KMS-11 (cell line): Measurements from ENCODE around the gene PDE5A.

Experiments
- H2AFZ ChIP-seq: fragments of 200-600 bp; sonication (generic); 2 replicates; pipeline ENCODE4 v1.6.1; 2016; ENCODE audit warnings: antibody characterized with exemption, mixed run types, low read depth
- H3K27ac ChIP-seq: fragments of 200-600 bp; sonication (generic); 2 replicates; pipeline ENCODE4 v1.6.1; 2016; ENCODE audit warnings: mild to moderate bottlenecking, mixed run types
- H3K27me3 ChIP-seq: fragments of 200-600 bp; sonication (generic); 2 replicates; pipeline ENCODE4 v1.6.1; 2017; ENCODE audit warnings: mild to moderate bottlenecking, low read depth, mixed run types, moderate library complexity; ENCODE audit not compliant: insufficient read depth
- H3K36me3 ChIP-seq: fragments of 200-600 bp; sonication (generic); 2 replicates; pipeline ENCODE4 v1.6.1; 2017; ENCODE audit warnings: mild to moderate bottlenecking, mixed run types; ENCODE audit not compliant: insufficient read depth
- H3K4me1 ChIP-seq: fragments of 200-600 bp; sonication (generic); 2 replicates; pipeline ENCODE4 v1.6.1; 2016; ENCODE audit warnings: mild to moderate bottlenecking, low read depth, mixed run types; ENCODE audit not compliant: poor library complexity, severe bottlenecking
- H3K4me2 ChIP-seq: fragments of 200-600 bp; sonication (generic); 2 replicates; pipeline ENCODE4 v1.7.0; 2016; ENCODE audit warnings: mild to moderate bottlenecking, mixed run types
- H3K4me3 ChIP-seq: fragments of 200-600 bp; sonication (generic); IDR thresholded peaks from 2 replicates; pipeline ENCODE4 v1.6.1; 2017; ENCODE audit warnings: low read depth, low read length, mixed read lengths; ENCODE audit not compliant: insufficient read depth
- H3K79me2 ChIP-seq: fragments of 200-600 bp; sonication (generic); 2 replicates; pipeline ENCODE4 v1.6.1; 2016; ENCODE audit warnings: low read depth, mixed run types; ENCODE audit not compliant: insufficient read depth
- H3K9ac ChIP-seq: fragments of 200-600 bp; sonication (generic); 2 replicates; pipeline ENCODE4 v1.6.1; 2016; ENCODE audit warnings: mild to moderate bottlenecking, mixed run types
- H4K20me1 ChIP-seq: fragments of 200-600 bp; sonication (generic); 2 replicates; pipeline ENCODE4 v1.6.1; 2016; ENCODE audit warnings: mild to moderate bottlenecking, mixed run types; ENCODE audit not compliant: insufficient read depth
- CTCF ChIP-seq: fragments of 200-600 bp; sonication (generic); conservative IDR thresholded peaks from 2 replicates; pipeline ENCODE4 v1.6.1; 2017; ENCODE audit warnings: low read depth, mild to moderate bottlenecking, antibody characterized with exemption, low read length, moderate library complexity, mixed read lengths

The PDE5A gene

GRCh38 chr4:119510395-119511149 lies 118.0 kb downstream of the PDE5A start:
- Histone ChIP-seq H3K36me3 (no peaks in the 10 kb centered on the region), H3K4me2 (no peak overlapping the region), H3K4me3 (no peak overlapping the region), H3K27me3 (no peaks in the 10 kb centered on the region), H3K79me2 (no peaks in the 10 kb centered on the region), H4K20me1 (no peaks in the 10 kb centered on the region), H3K27ac (no peak overlapping the region), H3K9ac (no peak overlapping the region), H2AFZ (no peak overlapping the region), H3K4me1 (no peaks in the 10 kb centered on the region)
- no peak for TF ChIP-seq CTCF

GRCh38 chr4:119508281-119508680 lies 120.3 kb downstream of the PDE5A start:
- Histone ChIP-seq H3K36me3 (no peaks in the 10 kb centered on the region), H2AFZ (no peak overlapping the region), H3K4me2 (no peak overlapping the region), H3K4me3 (no peak overlapping the region), H3K27ac (no peak overlapping the region), H4K20me1 (no peaks in the 10 kb centered on the region), H3K79me2 (no peaks in the 10 kb centered on the region), H3K4me1 (no peaks in the 10 kb centered on the region), H3K9ac (no peak overlapping the region), H3K27me3 (no peaks in the 10 kb centered on the region)
- no peak for TF ChIP-seq CTCF

- no peaks in the 10 kb centered on the region for H3K36me3 ChIP-seq
- H3K4me1 ChIP-seq = no peaks in the 10 kb centered on the region
- no peak overlapping the region for H3K4me3 ChIP-seq
- TF ChIP-seq CTCF = no peak
- no peak overlapping the region for H2AFZ ChIP-seq
- H3K27ac ChIP-seq = no peak overlapping the region
- H3K9ac ChIP-seq = no peak overlapping the region
- H3K79me2 ChIP-seq = no peaks in the 10 kb centered on the region
- no peaks in the 10 kb centered on the region for H3K27me3 ChIP-seq
- no peak overlapping the region for H3K4me2 ChIP-seq
- no peaks in the 10 kb centered on the region for H4K20me1 ChIP-seq
Observed at GRCh38 chr4:119506806-119507205, 121.8 kb downstream of the PDE5A start.

GRCh38 chr4:119504616-119505015 lies 124.0 kb downstream of the PDE5A start:
- Histone ChIP-seq H3K27me3 (no peaks in the 10 kb centered on the region), H2AFZ (no peak overlapping the region), H3K27ac (no peak overlapping the region), H4K20me1 (no peaks in the 10 kb centered on the region), H3K9ac (no peak overlapping the region), H3K79me2 (no peaks in the 10 kb centered on the region), H3K4me2 (no peak overlapping the region), H3K4me1 (no peaks in the 10 kb centered on the region), H3K36me3 (no peaks in the 10 kb centered on the region), H3K4me3 (no peak overlapping the region)
- no peak for TF ChIP-seq CTCF
